Transverse colon (tissue), 4 donors: Measurements from ENCODE around the gene STK40. TPM values are rescaled to one million over a fixed set of nuclear protein-coding genes. Genes with fewer than 3 reads are reported as not detected.

ENCODE experiments used
- DNase-seq: peaks from one replicate; pipeline ENCODE4 v3.0.0-alpha.2; 2019
- H3K27ac ChIP-seq, 4 donors: fragments of 200-600 bp; sonication (generic); 2 replicates each; pipeline ENCODE4 v1.5.1; 2016 to 2018; ENCODE audit warnings: inconsistent platforms in 4 of 4
- H3K27me3 ChIP-seq: fragments of 200-600 bp; sonication (generic); 2 replicates; pipeline ENCODE4 v1.5.1; 2017; ENCODE audit warnings: inconsistent platforms
- H3K36me3 ChIP-seq, 4 donors: fragments of 200-600 bp; sonication (generic); 2 replicates each; pipeline ENCODE4 v1.5.1; 2017 to 2019; ENCODE audit warnings: inconsistent platforms in 4 of 4
- H3K4me1 ChIP-seq, 4 donors: fragments of 200-600 bp; sonication (generic); 2 replicates each; pipeline ENCODE4 v1.5.1; 2017 to 2020; ENCODE audit warnings: inconsistent platforms in 4 of 4
- H3K4me3 ChIP-seq, 4 donors: fragments of 200-600 bp; sonication (generic); 1 replicate in 1 of 4; 2 replicates in 3 of 4; pipeline versions ENCODE4 v1.5.1 to v1.6.1; 2017 to 2019; ENCODE audit warnings: inconsistent platforms in 4 of 4
- H3K9me3 ChIP-seq, 2 donors: fragments of 200-600 bp; sonication (generic); 2 replicates each; pipeline ENCODE4 v1.5.1; 2017 to 2019; ENCODE audit warnings: inconsistent platforms in 2 of 2
- EP300 ChIP-seq: sonication (generic); formaldehyde crosslinking; IDR thresholded peaks from one replicate; pipeline ENCODE4 v1.6.1; 2017; ENCODE audit warnings: antibody characterized with exemption, low read depth
- POLR2A ChIP-seq: fragments of 450-650 bp; IDR thresholded peaks from one replicate; pipeline ENCODE4 v1.6.1; 2016; ENCODE audit warnings: antibody characterized with exemption, mild to moderate bottlenecking, moderate library complexity
- POLR2AphosphoS5 ChIP-seq, 3 donors: sonication (generic); formaldehyde crosslinking; IDR thresholded peaks; one replicate each; pipeline ENCODE4 v1.6.1; 2016; ENCODE audit warnings: antibody characterized with exemption in 3 of 3
- WGBS, 2 donors: methylation state at CpG; one replicate each; pipeline ENCODE4 v1.1.5; 2018; ENCODE audit warnings: low coverage in 1 of 2; 5-methylcytosine and 5-hydroxymethylcytosine counted together
- in situ Hi-C, 4 donors: fragments of 200-750 bp; cut with MboI; loops; one replicate each; pipeline versions ENCODE4 v1.15.0 to v1.15.1; 2017; ENCODE audit warnings: low sequenced_read_pairs in 3 of 4, low pct_ligation_motif_present in 1 of 4, low pct_unique_long_range_greater_than_20kb in 1 of 4
- intact Hi-C: fragments of 100-400 bp; cut with DNase I; formaldehyde crosslinking; loops from one replicate; pipeline ENCODE4 v1.15.1; 2023; ENCODE audit warnings: low total_unique reads
- total RNA-seq, 4 donors: library from RNA; depleted of rRNA; stranded (reverse); fragments of >200 nt; gene quantifications; one replicate each; pipeline ENCODE4 v1.1.0, GENCODE V29; 2016
- TF ChIP-seq, protein P1 (sequence below), 5 experiments: fragments of 200-600 bp in 3 of 5; fragments of 450-650 bp in 2 of 5; sonication (generic) in 3 of 5; IDR thresholded peaks; 1 replicate in 2 of 5; 2 replicates in 3 of 5; pipeline ENCODE4 v1.5.1; 2016 to 2017; ENCODE audit warnings: antibody characterized with exemption in 5 of 5, inconsistent platforms in 3 of 5, mild to moderate bottlenecking in 2 of 5, moderate library complexity in 1 of 5

The STK40 gene
- total RNA-seq, 4 donors from 2014 or later = 34.0 to 154 (median 44.3) TPM

DNA sequence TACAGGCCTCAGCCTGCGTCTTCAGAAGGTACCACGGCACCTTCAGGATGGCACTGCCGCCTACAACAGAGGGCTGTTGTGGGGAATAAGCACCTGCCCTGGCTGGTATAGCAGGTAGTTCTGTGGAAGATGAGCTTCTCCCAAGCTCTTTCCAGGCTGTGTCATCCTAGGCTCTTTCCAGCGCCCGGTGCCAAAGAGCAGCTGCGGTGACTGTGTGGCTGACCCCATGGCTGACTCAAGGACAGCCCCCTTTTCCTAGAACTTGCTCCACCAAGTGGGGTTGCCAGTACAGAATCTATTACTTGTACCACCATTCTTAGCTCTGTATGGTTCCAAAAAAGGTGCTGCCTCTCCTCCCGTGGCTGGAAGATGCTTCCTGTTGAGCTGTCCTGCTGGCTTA is 40.4 kb downstream of the STK40 start:
- no peak for TF ChIP-seq POLR2AphosphoS5 (IDR thresholded peaks at IDR 0.05)
- no peak for TF ChIP-seq EP300
- no peak for TF ChIP-seq POLR2A
- TF ChIP-seq, protein P1, sequence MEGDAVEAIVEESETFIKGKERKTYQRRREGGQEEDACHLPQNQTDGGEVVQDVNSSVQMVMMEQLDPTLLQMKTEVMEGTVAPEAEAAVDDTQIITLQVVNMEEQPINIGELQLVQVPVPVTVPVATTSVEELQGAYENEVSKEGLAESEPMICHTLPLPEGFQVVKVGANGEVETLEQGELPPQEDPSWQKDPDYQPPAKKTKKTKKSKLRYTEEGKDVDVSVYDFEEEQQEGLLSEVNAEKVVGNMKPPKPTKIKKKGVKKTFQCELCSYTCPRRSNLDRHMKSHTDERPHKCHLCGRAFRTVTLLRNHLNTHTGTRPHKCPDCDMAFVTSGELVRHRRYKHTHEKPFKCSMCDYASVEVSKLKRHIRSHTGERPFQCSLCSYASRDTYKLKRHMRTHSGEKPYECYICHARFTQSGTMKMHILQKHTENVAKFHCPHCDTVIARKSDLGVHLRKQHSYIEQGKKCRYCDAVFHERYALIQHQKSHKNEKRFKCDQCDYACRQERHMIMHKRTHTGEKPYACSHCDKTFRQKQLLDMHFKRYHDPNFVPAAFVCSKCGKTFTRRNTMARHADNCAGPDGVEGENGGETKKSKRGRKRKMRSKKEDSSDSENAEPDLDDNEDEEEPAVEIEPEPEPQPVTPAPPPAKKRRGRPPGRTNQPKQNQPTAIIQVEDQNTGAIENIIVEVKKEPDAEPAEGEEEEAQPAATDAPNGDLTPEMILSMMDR (IDR thresholded peaks at IDR 0.05) = no peak
- no peak overlapping the region for H3K27ac ChIP-seq
- no peak overlapping the region for H3K4me3 ChIP-seq
- no peaks in the 10 kb centered on the region for H3K9me3 ChIP-seq
- no peaks in the 10 kb centered on the region for H3K27me3 ChIP-seq
- in situ Hi-C loops = no loop called here
- intact Hi-C loops = no loop called here
- H3K4me1 ChIP-seq = peaks cover 0 to 12% (median 11%) of the 10 kb centered on the region in 4 donors
- 89% methylated on average over 7 of the region's 7 CpGs; no CpG with 5 or more reads in 1 of the 2 donors for WGBS, 2 donors
- DNase-seq = no peak
- peaks cover 0 to 37% (median 8%) of the 10 kb centered on the region in 4 donors for H3K36me3 ChIP-seq

DNA sequence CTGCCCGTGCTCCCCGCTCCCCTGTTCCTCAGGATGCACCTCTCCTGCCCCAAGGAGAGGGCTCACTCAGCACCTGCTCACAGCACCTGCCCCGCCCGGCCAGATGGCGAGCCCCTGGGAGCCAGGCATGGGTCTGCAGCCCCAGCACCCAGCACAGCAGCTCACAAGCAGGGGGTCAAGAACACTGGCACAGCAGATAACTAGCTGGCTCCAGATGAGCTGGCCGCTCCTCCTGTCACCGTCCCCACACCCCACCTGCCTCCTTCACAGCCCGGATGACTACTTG is 41.4 kb downstream of the STK40 start:
- in situ Hi-C loops = no loop called here
- Histone ChIP-seq H3K9me3 (no peaks in the 10 kb centered on the region), H3K4me1 (peaks cover 0 to 4% (median 2%) of the 10 kb centered on the region in 4 donors), H3K27ac (no peak overlapping the region), H3K27me3 (no peaks in the 10 kb centered on the region), H3K4me3 (no peak overlapping the region), H3K36me3 (peaks cover 0 to 37% (median 8%) of the 10 kb centered on the region in 4 donors)
- TF ChIP-seq EP300 = no peak
- intact Hi-C loops = no loop called here
- DNase-seq = no peak
- WGBS, 2 donors = 98% methylated on average over 8 of the region's 8 CpGs; no CpG with 5 or more reads in 1 of the 2 donors

DNA sequence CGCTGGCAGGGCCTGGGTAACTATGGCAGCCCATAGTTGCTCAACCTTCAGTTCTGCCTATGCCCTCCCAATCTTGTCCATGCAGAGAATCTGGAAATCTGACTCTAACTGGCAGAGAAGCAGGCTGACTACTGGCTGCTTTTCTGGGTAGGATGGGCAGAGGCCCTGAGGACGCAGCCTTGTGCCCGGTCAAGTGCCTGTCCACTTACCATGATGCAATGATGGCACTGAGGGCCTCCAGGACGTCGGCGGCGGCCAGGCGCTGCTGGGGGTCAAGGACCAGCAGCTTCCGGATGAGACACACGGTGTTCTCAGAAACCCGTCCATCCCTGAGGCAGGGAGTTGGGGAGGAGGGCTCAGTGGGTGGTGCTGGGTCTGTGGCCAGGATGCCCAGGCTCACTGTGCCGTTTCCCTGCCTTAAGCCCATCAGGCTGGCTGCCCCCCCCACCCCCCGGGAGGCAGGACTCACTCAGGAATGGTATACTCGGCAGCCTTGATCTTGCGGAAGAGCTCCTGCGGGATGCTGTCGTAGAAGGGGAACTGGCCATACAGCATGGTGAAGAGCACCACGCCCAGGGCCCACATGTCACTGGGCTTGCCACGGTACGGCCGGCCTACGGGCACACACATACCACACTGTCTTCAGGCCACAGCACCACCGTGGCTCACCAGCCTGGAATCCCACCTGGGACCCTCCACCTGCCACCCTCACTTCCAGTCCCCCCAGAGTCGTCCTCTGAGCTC is 41.9 kb downstream of the STK40 start:
- intact Hi-C loops (loop anchor here (2.0 kb wide), 1 partner anchor 79 kb away; no protein-coding TSS in a partner anchor), in situ Hi-C loops (no loop called here)
- H3K4me1 ChIP-seq = peaks cover 0 to 2% (median 0%) of the 10 kb centered on the region in 4 donors
- 85% methylated on average over 24 of the region's 24 CpGs; no CpG with 5 or more reads in 1 of the 2 donors for WGBS, 2 donors
- TF ChIP-seq POLR2A = no peak
- TF ChIP-seq, protein P1 (IDR thresholded peaks at IDR 0.05) = no peak
- TF ChIP-seq EP300 = no peak
- no peak for TF ChIP-seq POLR2AphosphoS5 (IDR thresholded peaks at IDR 0.05)
- H3K36me3 ChIP-seq = peaks cover 0 to 37% (median 8%) of the 10 kb centered on the region in 4 donors
- DNase-seq = no peak
- no peak overlapping the region for H3K27ac ChIP-seq
- no peaks in the 10 kb centered on the region for H3K27me3 ChIP-seq
- no peaks in the 10 kb centered on the region for H3K9me3 ChIP-seq
- H3K4me3 ChIP-seq = no peak overlapping the region

DNA sequence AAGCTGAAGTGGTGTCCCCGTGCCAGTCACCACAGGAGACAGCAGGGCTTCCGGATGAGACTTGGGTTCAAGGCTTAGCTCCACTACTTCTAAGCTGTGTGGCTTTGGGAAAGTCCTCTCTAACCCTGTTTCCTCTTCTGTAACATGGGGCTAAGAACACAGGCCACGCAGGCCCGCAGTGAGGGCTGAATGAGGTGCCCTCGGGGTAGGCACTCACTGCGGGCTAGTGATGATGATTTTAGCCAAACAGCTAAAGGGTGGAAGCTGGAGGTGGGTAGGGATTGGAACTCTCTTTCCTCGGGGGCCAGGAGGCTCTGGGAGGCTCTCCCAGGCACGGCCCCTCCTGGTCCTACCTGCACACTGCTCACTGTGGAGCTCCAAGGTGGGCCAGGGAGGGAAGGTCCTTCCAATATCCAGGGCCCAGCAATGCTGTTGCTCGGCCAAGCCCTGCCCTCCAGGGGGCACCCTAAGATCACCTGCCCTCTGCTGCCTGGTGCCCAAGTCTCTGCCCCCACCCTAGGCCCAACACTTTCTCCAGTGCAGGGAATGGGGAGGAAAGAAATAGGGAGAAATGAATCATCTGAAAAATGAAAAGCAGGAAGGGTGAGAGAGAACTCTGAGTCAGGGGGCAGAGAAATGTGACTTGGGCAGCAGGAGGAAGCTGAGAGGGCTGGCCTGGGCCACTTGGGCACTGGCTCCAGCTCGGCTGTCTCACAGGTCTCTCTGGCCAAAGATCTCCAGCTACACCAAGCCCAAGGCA is 43.1 kb downstream of the STK40 start:
- Histone ChIP-seq H3K36me3 (peaks cover 0 to 31% (median 8%) of the 10 kb centered on the region in 4 donors), H3K27me3 (no peaks in the 10 kb centered on the region), H3K4me1 (peaks cover 0 to 2% (median 0%) of the 10 kb centered on the region in 4 donors), H3K27ac (peak overlapping the region in 2 of 4 donors; percentile 9 to 33), H3K4me3 (no peak overlapping the region), H3K9me3 (no peaks in the 10 kb centered on the region)
- TF ChIP-seq, protein P1 (IDR thresholded peaks at IDR 0.05) = peak; percentile 60 to 78 (median 73)
- no peak for TF ChIP-seq POLR2AphosphoS5 (IDR thresholded peaks at IDR 0.05)
- TF ChIP-seq EP300 = no peak
- WGBS, 2 donors = 70 to 86% methylated on average over 3 to 10 of the region's 10 CpGs
- intact Hi-C loops = loop anchor here (2.0 kb wide), 1 partner anchor 80 kb away; no protein-coding TSS in a partner anchor
- in situ Hi-C loops = no loop called here
- DNase-seq = peak; percentile 65
